H1 (cell line): ENCODE measurements around the gene ZNF219. TPM values are rescaled to one million over a fixed set of nuclear protein-coding genes. Genes with fewer than 3 reads are reported as not detected.

Experiments used
- ASH2L ChIP-seq: fragments of 200-600, 300-600 bp; sonication (generic); IDR thresholded peaks from one replicate; pipeline ENCODE4 v1.7.1; 2017; ENCODE audit warnings: low read length
- CBX5 ChIP-seq: fragments of 300-800, 300-1000 bp; sonication (generic); IDR thresholded peaks from 2 replicates; pipeline ENCODE4 v1.7.1; 2016; ENCODE audit warnings: antibody characterized with exemption, low read length, low read depth
- CHD7 ChIP-seq: fragments of 300-600 bp; sonication (generic); IDR thresholded peaks from 2 replicates; pipeline ENCODE4 v1.7.1; 2012; ENCODE audit warnings: low read length, moderate library complexity, mild to moderate bottlenecking, inconsistent platforms; ENCODE audit not compliant: insufficient replicate concordance
- JUN ChIP-seq: IDR thresholded peaks from 2 replicates; pipeline ENCODE4 v1.6.1; 2011; ENCODE audit warnings: low read depth, mild to moderate bottlenecking, improper control_type of control experiment, low read length
- NRF1 ChIP-seq: IDR thresholded peaks from 2 replicates; pipeline ENCODE4 v1.6.1; 2011; ENCODE audit warnings: mild to moderate bottlenecking, low read depth, low read length, improper control_type of control experiment
- RBBP5 ChIP-seq: IDR thresholded peaks from 2 replicates; pipeline ENCODE4 v1.7.1; 2012; ENCODE audit warnings: low read depth, mild to moderate bottlenecking, inconsistent platforms, low read length, moderate library complexity, borderline replicate concordance
- SIRT6 ChIP-seq: IDR thresholded peaks from one replicate; pipeline ENCODE4 v1.7.1; 2012; ENCODE audit warnings: low read length, inconsistent platforms
- TAF1 ChIP-seq: IDR thresholded peaks from 2 replicates; pipeline ENCODE4 v1.6.1; 2011; ENCODE audit warnings: mild to moderate bottlenecking, low read depth, low read length
- YY1 ChIP-seq: IDR thresholded peaks from 2 replicates; pipeline ENCODE4 v1.6.1; 2011; ENCODE audit warnings: low read depth, mild to moderate bottlenecking, low read length
- polyA plus RNA-seq, 7 experiments: library from polyadenylated mRNA; depleted of rRNA in 3 of 7; stranded (reverse) in 5 of 7; unstranded in 2 of 7; fragments of >200 nt in 5 of 7; fragments of 200-250 nt in 2 of 7; gene quantifications; 1 replicate in 5 of 7; 2 replicates in 1 of 7; 4 replicates in 1 of 7; pipeline versions ENCODE4 v1.2.1 to v1.2.3, GENCODE V29; 2011 to 2013; ENCODE audit warnings: missing spikeins in 2 of 7, mixed read lengths in 2 of 7
- total RNA-seq: library from RNA; stranded (reverse); fragmentation: NEBNext Ultra II Directional; extraction: Animal tissue kit (Norgen Biotek cat#: 25700); gene quantifications from 2 replicates; pipeline ENCODE4 v1.2.1, GENCODE V29; 2021

ZNF219 gene
- total and polyA plus RNA-seq, 2 of the 8 experiments (the other 6 are each of a cell fraction or from before 2014, with no cell fraction given): 113 to 160 TPM

- TF ChIP-seq CHD7 (no peak), NRF1 (no peak), ASH2L (peak; percentile 93), TAF1 (0 out of 2 replicates have a peak, but pooled peaks have one; percentile 28), YY1 (no peak), JUN (no peak), RBBP5 (peak; percentile 94), SIRT6 (no peak), CBX5 (no peak)
- TF ChIP-seq, all 59 proteins: peak for 17
Observed at GRCh38 chr14:21093769-21094681, 4.4 kb downstream of the ZNF219 start (continued).
